ENCODE measurements around the gene RCAN1. TPM values are rescaled to one million over a fixed set of nuclear protein-coding genes. Genes with fewer than 3 reads are reported as not detected.

RCAN1 gene
- total RNA-seq, 1 experiment from 2014 or later: 13.5 TPM

DNA sequence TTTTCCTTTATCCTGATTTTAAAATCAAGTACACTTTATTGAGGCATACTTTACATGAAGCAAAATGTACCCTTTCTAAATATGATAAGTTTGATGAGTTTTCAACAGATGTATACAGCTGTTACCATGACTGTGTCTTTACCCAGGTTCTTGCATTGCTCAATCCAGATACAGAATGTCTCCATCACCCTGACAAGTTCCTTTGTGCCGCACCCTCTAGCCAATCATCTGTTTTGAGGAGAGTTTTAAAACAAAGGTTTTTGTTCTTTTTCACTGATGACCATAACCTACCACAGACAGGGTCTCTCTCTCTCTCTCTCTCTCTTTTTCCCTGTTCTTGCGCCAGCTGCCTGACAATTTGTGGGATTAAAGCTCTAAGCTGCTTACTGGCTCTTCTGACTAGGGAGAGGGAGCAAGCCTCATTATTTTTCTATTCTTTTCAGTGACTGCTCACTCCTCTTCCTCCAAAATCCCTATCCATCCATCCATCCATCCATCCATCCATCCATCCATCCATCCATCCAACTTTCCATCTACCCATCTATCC is 101.7 kb downstream of the RCAN1 start:
- no peaks in the 10 kb centered on the region for H3K27me3 ChIP-seq (ENCODE audit: control insufficient read depth, insufficient read depth, low read length)
- DNase-seq (ENCODE audit: low read depth, low spot score) (no peak), ATAC-seq (no peak)
- intact Hi-C loops (cut with micrococcal nuclease; ENCODE audit: unreplicated experiment) (no loop called here), in situ Hi-C loops (cut with HindIII; ENCODE audit: low pct_unique_long_range_greater_than_20kb, low sequenced_read_pairs) (no loop called here)
- H3K4me1 ChIP-seq (ENCODE audit: control insufficient read depth, insufficient read depth, low read length): no peaks in the 10 kb centered on the region
- ChIA-PET POLR2A (no interaction called here), CTCF (no interaction called here)
- no TSS peak for BruUV-seq (replicated peaks)
- no peak overlapping the region for H3K4me3 ChIP-seq (ENCODE audit: low read depth in 2 of 2, low read length in 2 of 2)
- no peaks in the 10 kb centered on the region for H3K9me3 ChIP-seq (ENCODE audit: control insufficient read depth, insufficient read depth, low read depth, low read length)
- no peak for TF ChIP-seq TCF7L2 (IDR thresholded peaks at IDR 0.05; ENCODE audit: low read depth, low read length)
- TF ChIP-seq, protein P1, sequence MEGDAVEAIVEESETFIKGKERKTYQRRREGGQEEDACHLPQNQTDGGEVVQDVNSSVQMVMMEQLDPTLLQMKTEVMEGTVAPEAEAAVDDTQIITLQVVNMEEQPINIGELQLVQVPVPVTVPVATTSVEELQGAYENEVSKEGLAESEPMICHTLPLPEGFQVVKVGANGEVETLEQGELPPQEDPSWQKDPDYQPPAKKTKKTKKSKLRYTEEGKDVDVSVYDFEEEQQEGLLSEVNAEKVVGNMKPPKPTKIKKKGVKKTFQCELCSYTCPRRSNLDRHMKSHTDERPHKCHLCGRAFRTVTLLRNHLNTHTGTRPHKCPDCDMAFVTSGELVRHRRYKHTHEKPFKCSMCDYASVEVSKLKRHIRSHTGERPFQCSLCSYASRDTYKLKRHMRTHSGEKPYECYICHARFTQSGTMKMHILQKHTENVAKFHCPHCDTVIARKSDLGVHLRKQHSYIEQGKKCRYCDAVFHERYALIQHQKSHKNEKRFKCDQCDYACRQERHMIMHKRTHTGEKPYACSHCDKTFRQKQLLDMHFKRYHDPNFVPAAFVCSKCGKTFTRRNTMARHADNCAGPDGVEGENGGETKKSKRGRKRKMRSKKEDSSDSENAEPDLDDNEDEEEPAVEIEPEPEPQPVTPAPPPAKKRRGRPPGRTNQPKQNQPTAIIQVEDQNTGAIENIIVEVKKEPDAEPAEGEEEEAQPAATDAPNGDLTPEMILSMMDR (IDR thresholded peaks at IDR 0.05): no peak
- TF ChIP-seq, protein P2, sequence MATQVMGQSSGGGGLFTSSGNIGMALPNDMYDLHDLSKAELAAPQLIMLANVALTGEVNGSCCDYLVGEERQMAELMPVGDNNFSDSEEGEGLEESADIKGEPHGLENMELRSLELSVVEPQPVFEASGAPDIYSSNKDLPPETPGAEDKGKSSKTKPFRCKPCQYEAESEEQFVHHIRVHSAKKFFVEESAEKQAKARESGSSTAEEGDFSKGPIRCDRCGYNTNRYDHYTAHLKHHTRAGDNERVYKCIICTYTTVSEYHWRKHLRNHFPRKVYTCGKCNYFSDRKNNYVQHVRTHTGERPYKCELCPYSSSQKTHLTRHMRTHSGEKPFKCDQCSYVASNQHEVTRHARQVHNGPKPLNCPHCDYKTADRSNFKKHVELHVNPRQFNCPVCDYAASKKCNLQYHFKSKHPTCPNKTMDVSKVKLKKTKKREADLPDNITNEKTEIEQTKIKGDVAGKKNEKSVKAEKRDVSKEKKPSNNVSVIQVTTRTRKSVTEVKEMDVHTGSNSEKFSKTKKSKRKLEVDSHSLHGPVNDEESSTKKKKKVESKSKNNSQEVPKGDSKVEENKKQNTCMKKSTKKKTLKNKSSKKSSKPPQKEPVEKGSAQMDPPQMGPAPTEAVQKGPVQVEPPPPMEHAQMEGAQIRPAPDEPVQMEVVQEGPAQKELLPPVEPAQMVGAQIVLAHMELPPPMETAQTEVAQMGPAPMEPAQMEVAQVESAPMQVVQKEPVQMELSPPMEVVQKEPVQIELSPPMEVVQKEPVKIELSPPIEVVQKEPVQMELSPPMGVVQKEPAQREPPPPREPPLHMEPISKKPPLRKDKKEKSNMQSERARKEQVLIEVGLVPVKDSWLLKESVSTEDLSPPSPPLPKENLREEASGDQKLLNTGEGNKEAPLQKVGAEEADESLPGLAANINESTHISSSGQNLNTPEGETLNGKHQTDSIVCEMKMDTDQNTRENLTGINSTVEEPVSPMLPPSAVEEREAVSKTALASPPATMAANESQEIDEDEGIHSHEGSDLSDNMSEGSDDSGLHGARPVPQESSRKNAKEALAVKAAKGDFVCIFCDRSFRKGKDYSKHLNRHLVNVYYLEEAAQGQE (IDR thresholded peaks at IDR 0.05; ENCODE audit: insufficient read depth in 1 of 2, low read depth in 2 of 2, low read length in 1 of 2): no peak
- TF ChIP-seq POLR2AphosphoS5 (IDR thresholded peaks at IDR 0.05; ENCODE audit: low read depth, low read length): no peak
- TF ChIP-seq SIN3A (IDR thresholded peaks at IDR 0.05; ENCODE audit: borderline replicate concordance, insufficient read depth, low read depth, low read length): no peak
- H3K36me3 ChIP-seq (ENCODE audit: control insufficient read depth, insufficient read depth, low read length): no peaks in the 10 kb centered on the region
- no peak overlapping the region for H3K27ac ChIP-seq (ENCODE audit: low read length)

DNA sequence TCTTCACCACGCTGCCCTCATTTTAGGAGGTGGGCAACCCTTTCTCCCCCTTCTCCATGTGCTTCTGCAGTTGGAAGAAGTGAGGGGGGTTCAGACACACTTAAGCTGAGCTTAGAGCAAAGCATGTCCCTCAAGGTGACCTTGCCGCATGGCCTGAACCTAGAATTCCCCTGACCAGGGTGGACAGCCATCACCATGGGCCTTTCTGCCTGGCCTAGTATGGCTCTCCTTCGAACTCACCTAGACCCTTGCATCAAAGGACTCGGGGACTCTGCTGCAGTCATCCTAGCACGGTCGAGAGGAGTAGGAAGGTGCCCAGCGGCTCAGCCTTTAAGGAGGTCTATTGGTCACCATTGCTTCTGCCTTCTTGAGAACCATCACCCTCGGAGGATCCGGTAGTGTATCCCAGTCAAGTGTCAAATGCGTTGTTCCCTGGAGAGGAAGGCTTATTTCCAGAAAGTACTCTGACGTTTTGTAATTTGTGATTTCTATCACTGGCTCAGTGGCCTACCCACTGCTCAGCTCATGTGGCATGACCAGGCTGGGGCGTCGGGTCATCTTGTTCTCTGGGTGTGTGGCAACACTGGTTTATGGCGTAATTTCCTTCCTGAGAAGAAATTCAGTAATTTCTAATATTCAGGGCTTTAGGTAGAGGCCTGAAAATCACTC is 103.0 kb downstream of the RCAN1 start, which contains the start of gene KCNE1:
Gene KCNE1, minus strand, starts transcription at position 424 of the 669 bp plus-strand sequence. CDS start 62,576 bp downstream, outside the sequence.
- in situ Hi-C loops (cut with HindIII; ENCODE audit: low pct_unique_long_range_greater_than_20kb, low sequenced_read_pairs): no loop called here
- Histone ChIP-seq H3K4me3 (ENCODE audit: low read depth in 2 of 2, low read length in 2 of 2) (no peak within 1 kb of the TSS), H3K27ac (ENCODE audit: low read length) (no peak within 1 kb of the TSS), H3K36me3 (ENCODE audit: control insufficient read depth, insufficient read depth, low read length) (no peaks in the 10 kb centered on the region), H3K4me1 (ENCODE audit: control insufficient read depth, insufficient read depth, low read length) (no peaks in the 10 kb centered on the region), H3K27me3 (ENCODE audit: control insufficient read depth, insufficient read depth, low read length) (no peaks in the 10 kb centered on the region), H3K9me3 (ENCODE audit: control insufficient read depth, insufficient read depth, low read depth, low read length) (no peaks in the 10 kb centered on the region)
- TF ChIP-seq POLR2AphosphoS5 (IDR thresholded peaks at IDR 0.05; ENCODE audit: low read depth, low read length) (no peak), SIN3A (IDR thresholded peaks at IDR 0.05; ENCODE audit: borderline replicate concordance, insufficient read depth, low read depth, low read length) (no peak), TCF7L2 (IDR thresholded peaks at IDR 0.05; ENCODE audit: low read depth, low read length) (no peak)
- TF ChIP-seq, protein P2 (IDR thresholded peaks at IDR 0.05; ENCODE audit: insufficient read depth in 1 of 2, low read depth in 2 of 2, low read length in 1 of 2): no peak
- TF ChIP-seq, protein P1 (IDR thresholded peaks at IDR 0.05): no peak
- ATAC-seq (no peak), DNase-seq (ENCODE audit: low read depth, low spot score) (no peak)
- ChIA-PET CTCF (no interaction called here), POLR2A (no interaction called here)
- BruUV-seq (replicated peaks): no TSS peak
- intact Hi-C loops (cut with micrococcal nuclease; ENCODE audit: unreplicated experiment): no loop called here
